CD4-positive, alpha-beta T cell treated with Interleukin-12 subunit alpha and Interleukin-12 subunit beta, for 1 hour (primary cell): Measurements from ENCODE around the gene ST8SIA2.
"Not testable (repeated sequence)": the region's sequence is repeated elsewhere in the genome, so short reads cannot be mapped to it uniquely, and the experiment has no call there.

ENCODE experiments used
- DNase-seq: peaks from one replicate; pipeline ENCODE4 v3.0.0-alpha.2; 2020

ST8SIA2 gene

GRCh38 chr15:92449476-92449875, 55.8 kb downstream of the ST8SIA2 start:
- no peak for DNase-seq

GRCh38 chr15:92451225-92451825, 57.6 kb downstream of the ST8SIA2 start:
- no peak for DNase-seq

GRCh38 chr15:92452143-92452542, 58.5 kb downstream of the ST8SIA2 start:
- no peak for DNase-seq

- no peak for DNase-seq
Observed at GRCh38 chr15:92453607-92454006, 59.9 kb downstream of the ST8SIA2 start.

GRCh38 chr15:92454555-92455105, 60.9 kb downstream of the ST8SIA2 start:
- DNase-seq = no peak

GRCh38 chr15:92455271-92455670, 61.6 kb downstream of the ST8SIA2 start:
- no peak for DNase-seq

- no peak for DNase-seq
Observed at GRCh38 chr15:92457471-92458041, 63.9 kb downstream of the ST8SIA2 start.

- DNase-seq = no peak
Observed at GRCh38 chr15:92460023-92460422, 66.3 kb downstream of the ST8SIA2 start.

GRCh38 chr15:92462424-92463125, 68.9 kb downstream of the ST8SIA2 start:
- no peak for DNase-seq

GRCh38 chr15:92463352-92463751, 69.7 kb downstream of the ST8SIA2 start:
- no peak for DNase-seq

GRCh38 chr15:92463826-92464225, 70.1 kb downstream of the ST8SIA2 start:
- DNase-seq = no peak

GRCh38 chr15:92466834-92467233, 73.2 kb downstream of the ST8SIA2 start:
- DNase-seq = no peak

- no peak for DNase-seq
Observed at GRCh38 chr15:92467245-92467644, 73.6 kb downstream of the ST8SIA2 start.

GRCh38 chr15:92468991-92469390, 75.3 kb downstream of the ST8SIA2 start:
- DNase-seq = no peak

GRCh38 chr15:92471288-92471687, 77.6 kb downstream of the ST8SIA2 start:
- no peak for DNase-seq

- DNase-seq = no peak
Observed at GRCh38 chr15:92473756-92474155, 80.1 kb downstream of the ST8SIA2 start.

- not testable (repeated sequence) for DNase-seq
Observed at GRCh38 chr15:92479730-92480129, 86.0 kb downstream of the ST8SIA2 start.

- no peak for DNase-seq
Observed at GRCh38 chr15:92480361-92480760, 86.7 kb downstream of the ST8SIA2 start.

GRCh38 chr15:92485441-92485840, 91.8 kb downstream of the ST8SIA2 start:
- no peak for DNase-seq

- no peak for DNase-seq
Observed at GRCh38 chr15:92492551-92493115, 99.0 kb downstream of the ST8SIA2 start.

GRCh38 chr15:92494806-92495336, 101.2 kb downstream of the ST8SIA2 start:
- DNase-seq = no peak

GRCh38 chr15:92495446-92495845, 101.8 kb downstream of the ST8SIA2 start:
- DNase-seq = no peak

GRCh38 chr15:92499731-92500530, 106.2 kb downstream of the ST8SIA2 start:
- no peak for DNase-seq
